ENCODE data around the gene IFNL3.
"Not testable (repeated sequence)": the region's sequence is repeated elsewhere in the genome, so short reads cannot be mapped to it uniquely, and the experiment has no call there.

IFNL3 gene

GRCh38 chr19:39277598-39277997 is 32.8 kb upstream of the IFNL3 start:
- Histone ChIP-seq H3K4me2 (ENCODE audit: low read length) (no peak overlapping the region), H3K9me3 (ENCODE audit: control insufficient read depth, insufficient read depth, low read length) (no peaks in the 10 kb centered on the region), H4K20me1 (ENCODE audit: control insufficient read depth, insufficient read depth, low read depth, low read length) (no peaks in the 10 kb centered on the region), H3K27ac (ENCODE audit: low read depth, low read length) (no peak overlapping the region), H3K27me3 (ENCODE audit: control insufficient read depth, low read length) (peaks cover 3% of the 10 kb centered on the region; the same call in 1 of the 2 replicates), H3F3A (ENCODE audit: control insufficient read depth, insufficient read depth) (no peaks in the 10 kb centered on the region), H3K4me3 (ENCODE audit: low read length) (no peak overlapping the region), H3K4me1 (ENCODE audit: control insufficient read depth, low read length) (no peaks in the 10 kb centered on the region), H3K79me2 (ENCODE audit: control insufficient read depth, low read length) (no peaks in the 10 kb centered on the region), H3K36me3 (ENCODE audit: control insufficient read depth, low read length) (no peaks in the 10 kb centered on the region), H3K9me2 (replicated peaks; ENCODE audit: control insufficient read depth, low read length) (no peaks in the 10 kb centered on the region)
- TF ChIP-seq CTCF (IDR thresholded peaks at IDR 0.05; ENCODE audit: low read depth, low read length, poor library complexity, severe bottlenecking) = no peak
- TF ChIP-seq EZH2phosphoT487 (IDR thresholded peaks at IDR 0.05; ENCODE audit: borderline replicate concordance, low read length) = no peak

DNA sequence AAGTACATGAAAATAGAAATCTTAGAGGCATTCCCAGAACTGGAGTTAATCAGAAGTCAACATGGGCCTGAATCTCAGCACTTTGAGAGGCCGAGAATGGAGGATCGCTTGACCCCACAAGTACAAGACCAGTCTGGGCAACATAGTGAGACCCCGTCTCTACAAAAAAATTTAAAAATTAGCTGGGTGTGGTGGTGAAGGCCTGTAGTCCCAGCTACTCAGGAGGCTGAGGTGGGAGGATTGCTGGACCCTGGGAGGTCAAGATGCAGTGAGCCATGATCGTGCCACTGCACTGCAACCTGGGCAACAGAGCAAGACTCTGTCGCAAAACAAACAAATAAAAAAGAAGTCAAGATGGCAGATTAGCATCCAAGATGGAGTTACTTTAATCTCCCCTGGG is 31.9 kb upstream of the IFNL3 start:
- Histone ChIP-seq H3K36me3 (ENCODE audit: control insufficient read depth, low read length) (no peaks in the 10 kb centered on the region), H3K4me2 (ENCODE audit: low read length) (no peak overlapping the region), H3K27ac (ENCODE audit: low read depth, low read length) (no peak overlapping the region), H3K79me2 (ENCODE audit: control insufficient read depth, low read length) (no peaks in the 10 kb centered on the region), H3F3A (ENCODE audit: control insufficient read depth, insufficient read depth) (no peaks in the 10 kb centered on the region), H3K4me1 (ENCODE audit: control insufficient read depth, low read length) (no peaks in the 10 kb centered on the region), H4K20me1 (ENCODE audit: control insufficient read depth, insufficient read depth, low read depth, low read length) (no peaks in the 10 kb centered on the region), H3K9me2 (replicated peaks; ENCODE audit: control insufficient read depth, low read length) (no peaks in the 10 kb centered on the region), H3K9me3 (ENCODE audit: control insufficient read depth, insufficient read depth, low read length) (no peaks in the 10 kb centered on the region), H3K4me3 (ENCODE audit: low read length) (no peak overlapping the region), H3K27me3 (ENCODE audit: control insufficient read depth, low read length) (peaks cover 3% of the 10 kb centered on the region; the same call in 1 of the 2 replicates)
- no peak for TF ChIP-seq CTCF (IDR thresholded peaks at IDR 0.05; ENCODE audit: low read depth, low read length, poor library complexity, severe bottlenecking)
- TF ChIP-seq EZH2phosphoT487 (IDR thresholded peaks at IDR 0.05; ENCODE audit: borderline replicate concordance, low read length) = no peak

DNA sequence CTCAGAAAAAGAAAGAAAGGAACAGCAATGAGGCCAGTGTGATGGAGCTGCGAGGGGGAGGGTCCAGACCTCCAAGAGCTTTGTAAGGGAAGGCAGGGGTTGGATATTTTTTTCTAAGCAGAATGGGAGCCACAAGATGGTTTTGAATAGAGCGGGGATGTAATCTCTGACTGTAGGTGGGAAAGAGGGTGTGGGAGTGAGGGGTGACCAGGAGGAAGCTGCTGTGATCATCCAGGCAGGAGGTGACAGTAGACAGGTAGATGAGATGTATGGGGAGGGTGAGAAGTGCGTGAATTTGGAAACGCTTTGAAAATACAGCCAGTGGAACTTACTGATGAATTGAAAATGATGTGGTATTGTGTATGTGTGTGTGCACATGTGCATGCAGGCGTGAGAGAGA is 30.8 kb upstream of the IFNL3 start:
- no peaks in the 10 kb centered on the region for H3F3A ChIP-seq (ENCODE audit: control insufficient read depth, insufficient read depth)
- H3K9me2 ChIP-seq (replicated peaks; ENCODE audit: control insufficient read depth, low read length) = no peaks in the 10 kb centered on the region
- H3K27me3 ChIP-seq (ENCODE audit: control insufficient read depth, low read length) = peaks cover 3% of the 10 kb centered on the region; the same call in 1 of the 2 replicates
- no peaks in the 10 kb centered on the region for H3K79me2 ChIP-seq (ENCODE audit: control insufficient read depth, low read length)
- H3K4me1 ChIP-seq (ENCODE audit: control insufficient read depth, low read length) = no peaks in the 10 kb centered on the region
- no peaks in the 10 kb centered on the region for H3K9me3 ChIP-seq (ENCODE audit: control insufficient read depth, insufficient read depth, low read length)
- no peaks in the 10 kb centered on the region for H4K20me1 ChIP-seq (ENCODE audit: control insufficient read depth, insufficient read depth, low read depth, low read length)
- no peak overlapping the region for H3K4me3 ChIP-seq (ENCODE audit: low read length)
- H3K36me3 ChIP-seq (ENCODE audit: control insufficient read depth, low read length) = no peaks in the 10 kb centered on the region
- no peak overlapping the region for H3K4me2 ChIP-seq (ENCODE audit: low read length)
- no peak overlapping the region for H3K27ac ChIP-seq (ENCODE audit: low read depth, low read length)
- TF ChIP-seq EZH2phosphoT487 (IDR thresholded peaks at IDR 0.05; ENCODE audit: borderline replicate concordance, low read length) (no peak), CTCF (IDR thresholded peaks at IDR 0.05; ENCODE audit: low read depth, low read length, poor library complexity, severe bottlenecking) (no peak)

- H3K27me3 ChIP-seq (ENCODE audit: control insufficient read depth, low read length); H3K4me2 ChIP-seq (ENCODE audit: low read length); H3K79me2 ChIP-seq (ENCODE audit: control insufficient read depth, low read length); H3K27ac ChIP-seq (ENCODE audit: low read depth, low read length); H3K9me3 ChIP-seq (ENCODE audit: control insufficient read depth, insufficient read depth, low read length); H3K36me3 ChIP-seq (ENCODE audit: control insufficient read depth, low read length); H3K4me1 ChIP-seq (ENCODE audit: control insufficient read depth, low read length); H3F3A ChIP-seq (ENCODE audit: control insufficient read depth, insufficient read depth); H4K20me1 ChIP-seq (ENCODE audit: control insufficient read depth, insufficient read depth, low read depth, low read length); H3K4me3 ChIP-seq (ENCODE audit: low read length); H3K9me2 ChIP-seq (replicated peaks; ENCODE audit: control insufficient read depth, low read length): not testable (repeated sequence)
Measured at GRCh38 chr19:39273859-39274258, 29.1 kb upstream of the IFNL3 start.

Measured in DOHH2 (cell line).